ENCODE results near the gene GNAI3.
A peak's percentile ranks its signal among the peaks of the same experiment; 100 is the strongest.

The GNAI3 gene

DNA sequence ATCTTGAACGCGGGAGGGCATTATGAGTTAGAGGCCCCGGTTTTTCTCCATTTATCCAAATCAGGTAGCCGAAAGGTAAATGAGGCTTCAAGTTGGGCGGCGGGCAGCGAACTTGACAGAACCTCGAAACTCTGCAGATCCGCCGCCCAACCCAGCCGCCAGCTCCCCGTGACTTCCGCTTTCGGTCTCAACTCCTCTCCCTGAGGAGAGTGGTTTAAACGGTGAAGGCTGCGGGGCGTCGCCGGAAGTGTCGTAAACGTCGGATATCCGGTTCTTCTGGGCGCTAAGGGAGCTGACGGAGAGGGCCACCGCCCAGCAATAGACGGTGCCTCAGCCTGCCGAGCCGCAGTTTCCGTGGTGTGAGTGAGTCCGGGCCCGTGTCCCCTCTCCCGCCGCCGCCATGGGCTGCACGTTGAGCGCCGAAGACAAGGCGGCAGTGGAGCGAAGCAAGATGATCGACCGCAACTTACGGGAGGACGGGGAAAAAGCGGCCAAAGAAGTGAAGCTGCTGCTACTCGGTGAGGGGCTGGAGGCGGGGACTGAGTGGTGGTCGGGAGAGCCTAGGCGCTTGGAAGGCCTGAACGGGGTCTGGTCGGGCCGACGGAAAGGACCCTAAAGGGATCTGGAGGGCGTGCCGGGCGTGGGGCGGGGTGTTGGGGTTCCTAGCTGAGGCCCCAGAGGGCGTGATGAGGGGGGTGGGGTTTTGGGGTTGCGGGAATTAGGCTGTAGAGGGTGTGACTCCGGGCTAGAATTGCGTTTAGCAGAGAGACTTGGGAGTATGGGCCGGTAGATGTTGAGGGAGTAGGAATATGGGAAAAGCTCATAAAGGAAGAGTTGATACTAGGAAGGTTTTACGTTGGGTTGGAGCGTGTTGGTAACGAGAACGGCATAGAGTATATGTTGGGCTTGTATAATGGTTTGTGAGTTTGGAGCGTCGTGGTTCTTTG is at the start of gene GNAI3:
Gene GNAI3 (plus strand): TSS at position 295 of the 947 bp plus-strand sequence. CDS start 106 bp downstream, at position 401.
- peak; percentile 97 for DNase-seq

DNA sequence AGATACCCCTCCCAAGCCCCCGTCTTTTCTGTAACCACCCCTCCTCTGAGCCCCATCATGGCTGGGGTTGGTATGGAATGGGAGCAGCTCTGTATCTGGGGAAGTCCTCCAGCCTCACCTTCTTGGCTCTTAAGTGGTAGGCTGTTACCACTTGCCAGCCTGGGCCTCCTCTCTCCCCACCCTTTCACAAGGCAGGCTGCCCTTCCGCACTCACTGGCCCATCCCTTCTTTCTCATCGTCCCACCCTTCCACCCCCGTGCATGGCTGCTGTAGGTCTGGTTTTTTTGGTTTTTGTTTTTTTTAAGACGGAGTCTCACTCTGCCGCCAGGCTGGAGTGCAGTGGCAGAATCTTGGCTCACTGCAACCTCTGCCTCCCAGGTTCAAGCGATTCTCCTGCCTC is 49.3 kb upstream of the GNAI3 start:
- DNase-seq, result no peak

DNA sequence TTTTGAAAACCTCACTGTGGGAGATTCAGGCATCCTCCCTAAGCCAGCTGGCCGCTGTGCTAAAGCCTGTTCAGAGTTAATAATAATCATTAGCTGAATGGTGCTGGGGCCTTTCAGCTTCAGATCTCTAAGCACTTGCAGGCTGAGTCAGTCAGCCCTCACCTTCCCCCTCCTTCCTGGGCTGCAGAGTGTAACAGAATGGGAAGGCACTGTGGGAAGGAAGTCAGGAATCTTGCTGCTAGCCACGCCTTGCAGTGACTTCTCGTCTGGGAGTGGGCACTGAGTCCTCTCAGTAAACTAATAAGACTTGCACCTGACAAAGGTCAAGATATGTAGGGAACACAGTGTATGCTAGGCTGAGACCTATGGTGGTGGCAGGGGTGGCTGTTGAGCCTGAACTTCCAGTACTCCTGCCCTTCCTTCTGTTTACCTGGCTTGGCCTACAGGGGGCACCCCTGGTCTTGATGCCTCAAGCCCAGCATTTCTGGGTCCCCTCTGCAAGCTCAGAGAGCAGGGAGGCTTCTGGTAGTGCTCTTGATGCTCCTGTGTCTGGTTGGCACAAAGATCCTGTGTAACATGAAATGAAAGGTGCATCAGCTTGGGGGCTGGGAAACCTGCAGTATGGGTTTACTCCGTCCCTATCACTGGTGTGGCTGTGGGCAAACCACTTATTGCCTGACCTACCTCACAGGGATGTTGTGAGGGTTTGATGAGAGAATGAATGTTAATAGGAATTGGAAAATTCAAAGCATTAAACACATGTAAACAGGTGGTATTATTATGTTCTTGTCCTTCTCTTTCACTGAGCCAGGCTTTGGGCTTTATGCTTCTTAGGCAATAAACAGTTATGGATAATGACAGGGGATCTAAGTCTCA is 48.5 kb upstream of the GNAI3 start:
- DNase-seq, result peak; percentile 6

DNA sequence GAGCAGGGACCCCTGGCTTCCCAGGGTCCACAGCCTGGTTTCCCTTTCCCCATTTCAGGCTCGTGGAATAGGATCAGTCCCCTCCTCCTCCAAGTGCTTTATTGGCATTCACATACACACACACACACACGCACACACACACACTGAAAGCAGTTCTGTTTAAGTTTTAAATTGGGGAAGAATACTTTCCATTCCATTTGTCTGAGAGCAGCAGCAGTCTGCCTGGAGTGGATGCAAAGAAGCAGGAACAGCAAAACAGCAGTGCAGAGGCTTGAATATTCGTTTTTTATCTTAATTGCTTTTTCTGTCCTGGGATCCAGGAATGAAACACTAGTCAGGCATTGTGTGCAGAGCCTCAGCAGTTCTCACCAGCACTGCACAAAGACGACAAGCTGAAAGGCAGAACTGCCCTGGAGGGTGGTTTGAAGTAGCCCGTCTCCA is 47.5 kb upstream of the GNAI3 start:
- DNase-seq, result no peak

DNA sequence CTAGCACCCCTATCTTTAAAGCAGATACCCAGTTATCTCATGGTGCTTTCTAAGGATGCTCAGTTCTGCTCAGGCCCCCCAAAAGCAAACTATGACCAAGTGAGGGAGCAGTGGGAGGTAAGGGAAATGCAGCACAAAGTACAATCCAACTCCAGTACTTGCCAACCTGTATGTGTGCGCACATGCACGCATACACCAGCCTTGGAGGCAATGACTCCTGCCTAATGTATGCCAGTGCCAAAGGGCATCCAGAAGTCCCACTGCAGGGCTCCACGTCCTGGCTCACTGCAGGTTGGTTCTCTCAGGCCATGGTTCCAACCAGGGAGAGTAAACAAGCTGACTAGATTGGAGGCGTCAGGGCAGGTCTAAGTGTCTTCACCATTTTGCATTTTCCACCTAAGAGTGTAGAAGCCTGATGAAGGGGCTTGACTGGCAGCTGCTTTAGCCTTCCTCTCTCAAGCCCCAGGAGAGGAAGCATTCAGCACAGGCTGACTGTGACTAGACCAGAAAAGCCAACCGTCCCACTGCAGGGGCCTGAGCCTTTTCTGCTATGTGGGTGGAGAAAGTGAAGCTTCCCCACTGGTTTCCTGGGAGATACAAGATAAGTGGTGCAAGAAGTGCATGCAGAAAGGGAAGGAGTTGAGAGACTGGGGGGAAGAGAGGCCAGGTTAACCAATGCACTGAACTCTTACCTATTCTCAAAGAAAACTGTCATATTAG is 46.6 kb upstream of the GNAI3 start:
- no peak for DNase-seq

DNA sequence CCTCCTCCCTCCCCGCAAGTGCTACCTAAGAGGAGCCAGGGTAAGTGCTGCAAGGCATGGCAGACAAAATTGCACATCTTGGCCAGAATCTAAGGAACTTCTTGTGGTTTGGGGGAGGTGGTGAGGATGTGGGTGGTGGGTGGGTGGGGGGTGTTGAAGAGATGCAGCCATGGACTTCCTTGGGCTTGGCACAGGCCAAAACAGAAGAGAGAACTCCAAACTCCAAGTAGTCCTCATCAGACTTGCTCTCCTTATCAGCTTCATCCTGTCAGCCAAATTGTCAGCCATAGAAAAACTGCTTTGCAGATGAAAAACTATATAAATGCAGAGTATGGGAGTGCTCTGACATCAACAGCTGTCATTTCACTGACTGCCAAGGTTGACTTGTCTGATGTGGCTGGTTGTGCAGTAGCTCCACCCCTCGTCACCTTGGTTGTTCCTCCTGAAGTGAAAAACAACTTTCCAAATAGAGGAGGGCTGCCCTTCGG is 46.0 kb upstream of the GNAI3 start:
- DNase-seq, result no peak

DNA sequence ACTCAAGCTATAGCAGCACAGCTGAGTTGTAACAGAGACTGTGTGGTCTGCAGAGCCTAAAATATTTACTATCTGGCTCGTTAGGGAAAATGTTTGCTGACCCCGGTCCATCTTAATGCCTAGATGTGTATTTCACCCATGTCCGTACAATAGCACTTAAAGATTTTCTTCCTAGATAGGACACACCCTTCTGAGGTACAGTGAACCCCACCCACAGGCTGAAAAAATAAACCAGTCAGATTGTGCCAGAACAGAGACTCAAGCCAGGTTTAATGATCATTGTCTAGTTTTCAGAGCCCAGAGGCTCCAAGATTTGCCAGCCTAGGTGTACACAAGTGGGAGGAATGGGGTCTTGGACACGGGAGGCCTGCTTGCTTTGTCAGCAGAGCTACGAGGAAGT is 44.5 kb upstream of the GNAI3 start:
- no peak for DNase-seq

DNA sequence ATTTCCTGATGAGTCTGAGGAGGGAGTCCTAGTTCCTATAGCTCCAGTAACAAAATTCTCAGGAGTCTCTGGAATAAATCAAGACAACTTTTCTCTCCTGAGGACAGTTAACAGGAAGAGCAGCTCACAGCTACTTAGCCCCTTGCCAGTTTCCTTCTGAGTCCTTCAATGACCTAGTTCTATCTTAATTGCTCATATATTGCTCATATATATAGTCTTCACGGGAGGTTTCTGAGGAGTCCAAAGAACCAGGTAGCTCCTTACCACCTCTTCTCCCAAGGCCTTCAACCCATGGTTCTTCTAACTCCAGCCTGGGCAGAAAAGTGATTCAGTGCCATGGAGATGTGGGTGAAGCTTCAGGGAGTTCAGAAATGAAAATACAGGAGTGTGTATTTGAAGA is 43.4 kb upstream of the GNAI3 start:
- DNase-seq, result no peak

DNA sequence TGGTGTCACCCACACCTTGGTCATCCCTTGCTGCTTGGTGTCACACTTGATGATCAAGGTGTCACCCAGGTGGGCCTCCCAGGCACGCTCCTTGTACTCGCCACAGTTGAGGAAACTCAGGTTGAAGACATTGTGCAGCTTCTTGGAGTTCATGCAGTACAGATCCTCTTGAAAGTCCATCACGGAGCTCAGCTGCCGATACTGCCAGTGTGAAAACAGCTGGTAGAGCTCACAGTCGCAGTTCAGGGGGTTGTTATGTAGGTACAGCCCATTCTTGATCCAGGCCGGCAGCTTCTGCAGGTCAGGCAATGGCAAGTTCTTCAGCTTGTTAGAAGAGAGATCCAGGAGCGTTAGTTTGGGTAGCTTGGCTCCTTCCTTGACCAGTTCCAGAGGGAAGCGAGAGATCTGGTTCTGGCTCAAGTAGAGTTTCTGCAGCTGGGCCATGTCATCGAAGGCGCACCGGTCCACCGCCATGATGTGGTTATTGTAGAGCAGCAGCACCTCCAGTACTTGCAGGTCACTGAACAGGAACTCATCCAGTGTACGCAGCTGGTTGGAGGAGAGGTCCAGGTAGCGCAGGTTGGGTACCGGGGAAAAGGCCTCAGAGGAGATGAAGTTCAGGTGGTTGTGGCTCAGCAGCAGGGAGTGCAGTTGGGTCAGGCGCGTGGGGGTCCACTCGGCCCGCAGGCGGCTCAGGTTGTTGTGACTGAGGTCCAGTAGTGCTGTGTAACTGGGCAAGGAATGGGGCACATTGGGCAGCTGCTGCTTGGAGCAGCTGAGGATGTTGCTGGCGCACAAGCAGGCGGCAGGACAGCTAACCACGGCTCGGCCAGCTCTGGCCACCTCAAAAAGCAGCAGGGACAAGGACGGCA is 40.2 kb upstream of the GNAI3 start:
- no peak for DNase-seq

DNA sequence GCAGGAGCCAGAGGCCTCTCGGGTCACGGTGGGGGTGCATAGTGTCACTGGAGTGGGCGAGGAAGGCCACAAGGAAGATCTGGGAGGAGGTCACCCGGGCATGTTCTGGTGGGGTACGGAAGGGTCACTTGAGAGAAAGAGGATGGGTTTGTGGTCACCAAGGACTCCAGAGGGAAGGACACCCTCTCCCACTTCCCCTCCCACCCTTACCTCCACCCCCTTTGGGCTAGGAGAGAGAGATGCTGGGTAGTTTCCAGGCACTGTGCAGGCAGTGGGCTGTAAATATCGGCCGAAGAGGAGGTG is 39.6 kb upstream of the GNAI3 start:
- DNase-seq, result no peak

DNA sequence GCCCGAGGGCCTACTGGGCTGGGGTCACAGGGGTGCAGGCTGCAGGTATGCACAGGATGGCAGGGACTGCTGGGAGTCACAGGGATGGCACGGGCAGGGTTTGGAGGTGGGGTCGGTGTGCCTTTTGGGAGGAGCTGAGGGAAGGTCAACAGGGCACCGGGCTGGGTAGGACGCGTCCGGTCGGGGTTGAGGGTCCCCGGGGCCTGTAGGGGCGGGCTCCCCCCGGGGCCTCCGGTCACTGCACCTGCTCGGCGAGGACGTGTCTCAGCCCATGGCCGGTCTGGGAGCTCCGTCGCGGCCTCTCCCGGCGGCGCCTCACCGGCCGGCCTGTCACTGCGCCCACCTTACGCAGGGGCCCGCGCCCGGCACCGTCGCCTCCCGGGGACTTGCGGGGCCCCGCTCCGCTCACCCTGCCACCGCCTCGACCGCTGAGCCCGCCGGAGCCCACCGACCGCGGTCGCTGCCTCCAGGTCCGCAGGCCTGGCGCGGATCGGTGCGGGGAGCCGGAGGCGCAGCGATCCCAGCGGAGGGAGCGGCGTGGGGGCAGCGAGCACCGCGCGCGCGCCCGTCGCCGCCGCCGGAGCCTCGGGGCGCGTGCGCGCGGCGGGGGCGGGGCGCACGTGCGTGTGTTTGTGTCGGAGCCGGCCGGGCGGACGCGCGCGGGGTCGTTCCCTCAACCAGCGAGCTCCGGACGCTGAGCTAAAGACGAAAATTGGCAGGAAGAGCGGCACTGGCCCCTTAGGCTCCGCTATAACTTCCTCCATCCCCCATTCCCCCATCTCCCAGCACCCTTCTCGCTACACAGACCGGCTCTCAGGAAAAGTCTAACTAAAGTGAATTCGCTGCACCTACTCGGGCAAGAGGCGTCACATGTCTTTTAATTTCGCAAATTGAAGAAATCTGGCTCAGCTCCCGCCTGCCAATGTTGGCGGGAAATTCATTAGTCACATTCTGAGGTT is 39.0 kb upstream of the GNAI3 start, which contains the start of gene AMIGO1:
Gene AMIGO1 (minus strand): TSS at position 552 of the 959 bp plus-strand sequence. CDS start 815 bp downstream, outside the sequence.
- DNase-seq, result peak; percentile 42

DNA sequence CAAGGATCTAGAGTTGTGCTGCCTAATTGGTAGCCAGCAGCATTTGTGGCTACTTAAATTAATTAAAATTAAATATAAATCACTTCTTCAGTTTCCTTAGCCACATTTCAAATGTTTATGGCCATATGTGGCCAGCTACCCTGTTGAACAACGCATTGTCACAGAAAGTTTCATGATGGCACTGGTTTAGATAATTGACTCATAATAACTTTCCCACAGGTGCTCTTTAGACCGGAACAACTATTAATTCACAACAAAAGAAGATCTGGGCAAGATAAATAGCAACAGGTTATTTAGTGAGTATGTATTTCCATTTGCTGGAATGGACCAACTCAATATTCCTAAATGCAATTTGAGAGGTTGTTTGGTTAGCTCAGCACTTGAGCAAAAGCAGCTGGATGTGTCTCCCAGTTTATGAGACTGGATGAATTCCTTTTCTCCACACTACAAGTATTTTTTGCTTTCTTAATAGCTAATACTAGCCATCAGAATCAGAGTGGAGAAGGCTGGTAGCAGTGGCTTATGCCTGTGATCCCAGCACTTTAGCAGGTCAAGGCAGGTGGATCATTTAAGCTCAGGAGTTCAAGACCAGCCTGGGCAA is 35.2 kb upstream of the GNAI3 start:
- DNase-seq, result no peak

DNA sequence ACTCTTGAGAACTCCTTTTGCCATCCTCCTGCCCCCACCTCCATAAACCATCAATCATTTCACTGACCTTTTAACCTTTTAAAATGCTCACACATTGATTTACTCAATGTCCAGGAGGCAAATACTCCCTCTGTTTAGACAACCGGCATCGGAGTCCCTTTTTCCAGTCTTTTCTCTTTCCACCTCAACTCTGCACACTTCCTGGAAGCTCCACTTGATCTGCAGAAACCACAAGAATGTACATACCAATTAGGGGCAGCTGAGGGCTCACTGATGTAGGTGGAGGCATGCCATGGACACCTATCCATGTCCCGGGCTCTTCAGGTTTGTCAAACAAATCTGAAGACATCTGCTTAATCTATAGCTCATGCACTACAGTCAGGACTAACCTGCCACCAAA is 33.6 kb upstream of the GNAI3 start:
- no peak for DNase-seq

DNA sequence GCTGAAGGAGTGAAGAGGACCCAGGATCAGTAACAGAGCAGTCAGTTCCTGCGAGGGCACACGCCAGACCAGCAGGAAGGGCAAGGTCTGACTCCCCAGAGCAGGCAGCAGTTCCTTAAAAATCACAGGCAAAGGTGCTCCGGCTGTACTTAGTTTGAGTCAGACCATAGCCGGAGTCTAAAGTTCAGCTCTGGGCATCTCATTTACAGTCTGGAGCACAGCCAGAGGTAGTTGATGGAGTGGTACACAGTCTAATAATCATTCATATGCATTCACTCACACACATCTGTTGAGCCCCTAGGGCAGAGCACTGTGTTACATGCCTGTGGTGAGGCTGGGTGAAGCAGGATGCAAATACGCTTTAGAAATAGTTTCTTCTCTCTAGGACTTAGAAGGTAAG is 31.5 kb upstream of the GNAI3 start:
- no peak for DNase-seq

DNA sequence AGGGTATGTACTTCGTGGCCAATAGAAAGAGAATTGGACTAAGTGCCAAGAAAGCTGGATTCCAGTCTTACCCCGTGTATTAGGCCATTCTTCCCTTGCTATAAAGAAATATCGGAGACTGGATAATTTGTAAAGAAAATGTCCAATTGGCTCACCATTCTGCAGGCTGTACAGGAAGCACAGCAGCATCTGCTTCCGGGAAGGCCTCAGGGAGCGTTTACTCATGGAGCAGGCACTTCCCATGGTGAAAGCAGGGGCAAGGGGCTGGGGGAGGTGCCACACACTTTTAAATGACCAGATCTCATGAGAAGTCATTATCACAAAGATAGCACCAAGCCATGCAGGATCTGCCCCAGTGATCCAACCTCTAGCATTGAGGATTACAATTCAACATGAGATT is 31.1 kb upstream of the GNAI3 start:
- DNase-seq, result no peak

DNA sequence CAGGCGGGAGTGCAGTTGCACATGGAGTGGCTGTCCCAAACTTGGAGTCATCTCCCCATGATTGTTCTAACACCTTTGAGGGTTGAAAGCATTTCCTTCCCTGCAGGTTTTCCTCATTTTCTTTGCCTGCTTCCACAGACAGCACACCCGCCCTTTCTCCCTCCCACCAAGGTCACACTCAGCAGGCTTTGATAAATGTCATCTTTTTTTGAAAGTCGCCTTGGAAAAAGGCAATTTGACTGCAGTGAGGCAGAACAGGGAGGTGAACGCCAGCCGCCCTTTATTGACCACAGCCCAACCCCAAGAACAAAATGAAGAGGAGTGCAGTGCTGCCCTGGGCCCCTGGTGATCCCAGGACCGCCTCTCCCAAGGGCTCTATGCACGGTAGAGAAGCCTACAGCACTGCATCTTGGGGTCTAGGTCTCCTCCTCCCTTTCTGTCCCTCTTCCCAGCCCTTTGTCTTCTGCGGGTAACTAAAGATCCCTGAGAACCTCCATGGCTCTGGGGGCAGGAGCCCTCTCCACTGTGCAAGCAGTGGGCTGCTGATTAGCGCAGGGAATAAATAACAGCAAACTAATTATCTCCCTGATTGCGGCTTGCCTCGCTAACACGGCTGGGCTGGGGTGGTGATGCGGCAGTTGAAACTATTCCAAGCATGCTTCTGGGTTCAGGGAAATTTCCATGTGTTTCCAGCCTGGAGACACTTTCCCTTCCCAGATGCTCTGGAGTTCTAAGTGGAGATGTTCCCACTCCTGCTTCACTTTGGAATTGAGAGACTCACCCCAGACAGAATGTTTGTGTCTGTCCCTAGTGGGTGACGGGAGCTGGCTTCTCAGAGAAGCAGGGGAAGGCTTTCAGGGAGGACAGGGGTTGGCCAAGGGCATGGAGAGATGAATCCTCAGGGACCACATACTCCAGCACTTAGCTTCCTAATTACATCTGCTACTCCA is 27.1 kb upstream of the GNAI3 start:
- DNase-seq, result no peak

DNA sequence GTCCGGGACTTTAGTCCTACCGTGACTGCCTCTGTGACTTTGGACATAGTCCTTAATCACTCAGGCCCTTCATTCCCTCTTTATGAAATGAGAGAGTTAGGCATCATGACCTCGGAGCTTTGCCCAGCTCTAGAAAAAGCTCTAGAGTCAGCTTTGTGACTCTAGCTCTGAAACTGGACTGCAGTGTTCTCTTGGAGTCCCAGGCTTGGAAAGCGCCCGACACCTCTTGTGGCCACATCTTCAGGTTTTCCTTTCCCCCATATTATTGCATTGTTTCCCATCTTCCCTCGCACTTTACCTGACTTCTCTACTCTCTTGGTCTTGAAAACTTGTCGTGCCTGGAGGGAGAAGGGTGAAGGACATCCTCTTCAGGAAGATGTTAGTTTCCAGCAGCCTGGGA is 26.4 kb upstream of the GNAI3 start:
- no peak for DNase-seq

DNA sequence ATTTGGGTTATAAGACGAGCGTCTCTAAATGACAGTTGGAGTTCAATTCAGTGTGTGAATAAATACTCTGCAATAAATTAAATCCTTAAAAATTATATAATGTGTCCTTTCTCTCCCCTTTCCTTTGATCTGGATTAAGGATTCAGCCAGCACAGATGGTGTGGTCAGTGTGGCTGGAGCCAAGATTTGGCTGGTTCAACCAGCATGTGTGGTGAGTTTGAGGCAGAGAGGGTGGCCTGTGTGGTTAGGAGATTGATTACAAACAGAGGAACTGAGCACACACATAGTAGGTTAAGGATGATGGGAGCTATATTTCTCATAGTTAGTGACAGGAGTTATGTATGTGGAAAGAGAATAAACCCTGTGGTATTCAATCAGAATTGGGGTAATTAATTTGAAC is 24.7 kb upstream of the GNAI3 start:
- DNase-seq, result no peak

All from midbrain (tissue), 1 donor.